ENCODE measurements around the gene SRCIN1. TPM values are rescaled to one million over a fixed set of nuclear protein-coding genes. Genes with fewer than 3 reads are reported as not detected.

SRCIN1 gene
- total RNA-seq, 2 donors from 2014 or later = 0.52 to 1.1 TPM

DNA sequence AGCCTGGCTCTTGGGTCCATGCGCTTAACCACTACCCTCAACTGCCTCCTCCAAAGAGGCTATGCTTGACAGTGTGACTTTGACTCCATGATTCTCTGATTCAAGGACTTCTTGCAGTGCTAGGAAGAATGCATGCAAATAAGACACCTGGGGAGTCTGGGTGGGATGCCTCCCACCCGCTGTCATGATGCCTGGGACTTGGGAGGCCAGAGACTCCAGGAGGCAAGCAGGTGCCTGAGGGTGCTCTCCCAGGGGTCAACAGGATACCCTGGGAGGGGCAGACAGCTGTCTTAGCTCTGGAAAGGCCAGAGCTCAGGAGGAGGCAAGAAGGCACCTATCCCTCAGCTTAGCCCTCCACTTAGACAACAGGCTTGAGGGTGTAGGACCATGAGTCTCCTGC, 38.4 kb downstream of the SRCIN1 start:
- H3K27me3 ChIP-seq = peaks cover 27 to 40% of the 10 kb centered on the region in 2 donors
- H3K4me1 ChIP-seq = peaks cover 0 to 25% of the 10 kb centered on the region in 2 donors
- no peak overlapping the region for H3K4me3 ChIP-seq
- no peak for TF ChIP-seq CTCF (IDR thresholded peaks at IDR 0.05)
- H3K27ac ChIP-seq = no peak overlapping the region
- H3K9me3 ChIP-seq = no peaks in the 10 kb centered on the region
- no peak for DNase-seq (ENCODE audit: low spot score)
- H3K36me3 ChIP-seq = no peaks in the 10 kb centered on the region

DNA sequence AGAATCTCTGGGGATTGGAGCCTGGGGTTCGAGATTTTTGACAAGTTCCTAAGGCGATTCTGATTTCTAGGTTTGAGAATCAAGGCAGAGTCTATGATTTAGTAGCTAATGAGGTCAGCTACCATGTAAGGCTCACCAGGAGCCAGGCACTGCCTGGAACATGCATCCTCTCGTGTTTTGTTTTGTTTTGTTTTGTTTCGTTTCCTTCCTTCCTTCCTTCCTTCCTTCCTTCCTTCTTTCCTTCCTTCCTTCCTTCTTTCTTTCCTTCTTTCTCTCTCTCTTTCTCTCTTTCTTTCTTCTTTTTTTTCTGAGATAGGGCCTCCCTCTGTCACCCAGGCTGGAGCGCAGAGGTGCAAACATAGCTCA, 39.1 kb downstream of the SRCIN1 start:
- Histone ChIP-seq H3K9me3 (no peaks in the 10 kb centered on the region), H3K27ac (no peak overlapping the region), H3K4me3 (no peak overlapping the region), H3K4me1 (peaks cover 0 to 21% of the 10 kb centered on the region in 2 donors), H3K36me3 (no peaks in the 10 kb centered on the region), H3K27me3 (peaks cover 30 to 44% of the 10 kb centered on the region in 2 donors)
- TF ChIP-seq CTCF (IDR thresholded peaks at IDR 0.05) = no peak
- no peak for DNase-seq (ENCODE audit: low spot score)

DNA sequence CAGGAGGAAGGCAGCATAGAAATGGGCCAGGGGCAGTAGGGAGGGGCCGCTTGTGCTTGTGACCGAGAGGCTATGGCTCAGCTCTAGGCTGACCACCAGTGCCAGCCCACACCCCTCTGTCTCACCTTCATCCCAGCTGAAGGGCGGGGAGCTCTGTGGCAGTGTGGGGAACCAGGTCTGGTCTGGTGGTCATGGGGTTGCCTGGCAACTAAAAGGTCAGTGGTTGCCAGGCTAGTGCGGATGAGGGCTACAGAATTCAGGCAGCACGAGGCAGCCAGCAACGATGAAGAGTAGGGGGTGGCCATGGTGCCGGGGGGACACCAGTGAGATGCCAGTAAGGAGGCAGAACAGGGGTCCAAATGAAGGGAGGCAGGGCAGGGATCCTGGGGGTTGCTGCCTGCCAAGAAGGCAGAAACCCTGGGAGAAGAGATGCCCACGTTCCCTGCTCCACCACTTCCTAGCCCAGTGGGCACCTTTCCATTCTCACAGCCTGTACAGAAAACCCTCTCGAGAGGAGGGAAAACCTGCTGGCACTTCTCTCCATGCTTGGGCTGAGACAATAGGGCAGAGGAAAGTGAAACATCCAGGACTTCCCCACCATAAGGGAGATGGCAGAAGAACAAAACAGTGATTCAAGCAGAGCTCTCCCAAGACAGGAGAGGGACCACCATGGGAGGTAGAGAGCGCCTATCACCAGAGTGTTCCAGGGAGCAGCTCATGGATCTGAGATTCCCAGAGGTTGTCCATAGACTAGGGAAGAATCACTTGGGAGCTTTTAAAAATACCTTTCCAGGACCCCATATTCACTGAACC, 39.7 kb downstream of the SRCIN1 start:
- peaks cover 0 to 21% of the 10 kb centered on the region in 2 donors for H3K4me1 ChIP-seq
- no peaks in the 10 kb centered on the region for H3K9me3 ChIP-seq
- H3K36me3 ChIP-seq = no peaks in the 10 kb centered on the region
- H3K27ac ChIP-seq = no peak overlapping the region
- H3K4me3 ChIP-seq = no peak overlapping the region
- no peak for DNase-seq (ENCODE audit: low spot score)
- TF ChIP-seq CTCF (IDR thresholded peaks at IDR 0.05) = no peak
- peaks cover 36 to 50% of the 10 kb centered on the region in 2 donors for H3K27me3 ChIP-seq

GRCh38 chr17:38564869-38565268, 40.9 kb downstream of the SRCIN1 start:
- no peak for TF ChIP-seq CTCF (IDR thresholded peaks at IDR 0.05)
- no peak for DNase-seq (ENCODE audit: low spot score)
- no peaks in the 10 kb centered on the region for H3K36me3 ChIP-seq
- peaks cover 38 to 62% of the 10 kb centered on the region in 2 donors for H3K27me3 ChIP-seq
- H3K27ac ChIP-seq = no peak overlapping the region
- H3K4me3 ChIP-seq = no peak overlapping the region
- no peaks in the 10 kb centered on the region for H3K9me3 ChIP-seq
- H3K4me1 ChIP-seq = peaks cover 0 to 24% of the 10 kb centered on the region in 2 donors

GRCh38 chr17:38564254-38564837, 41.4 kb downstream of the SRCIN1 start:
- no peak overlapping the region for H3K27ac ChIP-seq
- H3K27me3 ChIP-seq = peaks cover 38 to 63% of the 10 kb centered on the region in 2 donors
- peaks cover 0 to 30% of the 10 kb centered on the region in 2 donors for H3K4me1 ChIP-seq
- TF ChIP-seq CTCF (IDR thresholded peaks at IDR 0.05) = no peak
- H3K4me3 ChIP-seq = no peak overlapping the region
- H3K36me3 ChIP-seq = no peaks in the 10 kb centered on the region
- no peak for DNase-seq (ENCODE audit: low spot score)
- H3K9me3 ChIP-seq = no peaks in the 10 kb centered on the region

All from right atrium auricular region (tissue), 2 donors.